SIG-M5 treated with dmso at 0.1 percent for 504 hours (cell line): ENCODE results near the gene MRM2.

Source experiments
- DNase-seq: peaks from one replicate; lab custom pipeline; 2025; ENCODE audit not compliant: unreplicated experiment; lab: John Stamatoyannopoulos, UW

MRM2 gene

GRCh38 chr7:2193575-2194305 lies 48.3 kb downstream of the MRM2 start:
- DNase-seq, result no peak

- DNase-seq, result no peak
These were observed 49.0 kb downstream of the MRM2 start for GRCh38 chr7:2192831-2193534.

- no peak for DNase-seq
These were observed 51.0 kb downstream of the MRM2 start for GRCh38 chr7:2191016-2191415.

GRCh38 chr7:2190531-2190930 lies 51.5 kb downstream of the MRM2 start:
- DNase-seq, result no peak

GRCh38 chr7:2186166-2186565 lies 55.8 kb downstream of the MRM2 start:
- DNase-seq, result no peak

- no peak for DNase-seq
These were observed 56.3 kb downstream of the MRM2 start for GRCh38 chr7:2185715-2186114.
